ENCODE measurements around the gene PDZD4. TPM values are rescaled to one million over a fixed set of nuclear protein-coding genes. Genes with fewer than 3 reads are reported as not detected.

PDZD4 gene
- total RNA-seq, 1 experiment from 2014 or later: 1.8 TPM

- no peak for TF ChIP-seq CTCF (IDR thresholded peaks at IDR 0.05; ENCODE audit: insufficient read depth in 1 of 2, low read depth in 1 of 2, low read length in 1 of 2, severe bottlenecking in 1 of 2, unreplicated experiment in 1 of 2)
- Mint-ChIP-seq H3K9me3 (ENCODE audit: unreplicated experiment) (no peaks in the 10 kb centered on the region), H3K27me3 (ENCODE audit: insufficient read depth, unreplicated experiment) (peaks cover 4% of the 10 kb centered on the region), H3K36me3 (ENCODE audit: insufficient read depth, unreplicated experiment) (no peaks in the 10 kb centered on the region), H3K4me3 (ENCODE audit: unreplicated experiment) (no peak overlapping the region), H3K4me1 (ENCODE audit: low read depth, unreplicated experiment) (no peaks in the 10 kb centered on the region), H3K27ac (ENCODE audit: unreplicated experiment) (no peak overlapping the region)
- Histone ChIP-seq H3K4me3 (ENCODE audit: low read depth, low read length) (no peak overlapping the region), H3K27me3 (replicated peaks; ENCODE audit: control insufficient read depth, insufficient read depth, low read length) (no peaks in the 10 kb centered on the region), H3K4me1 (no peaks in the 10 kb centered on the region), H3K36me3 (ENCODE audit: control insufficient read depth, insufficient read depth, low read length) (no peaks in the 10 kb centered on the region), H3K9me3 (no peaks in the 10 kb centered on the region)
- intact Hi-C loops (cut with micrococcal nuclease; ENCODE audit: unreplicated experiment): no loop called here
- CTCF ChIA-PET: no interaction called here
- BruUV-seq (replicated peaks): no TSS peak
- POLR2A ChIA-PET: no interaction called here
- no peak for DNase-seq
Observed at GRCh38 chrX:153873282-153874084, 43.1 kb upstream of the PDZD4 start.

- Mint-ChIP-seq H3K4me3 (ENCODE audit: unreplicated experiment) (no peak overlapping the region), H3K27ac (ENCODE audit: unreplicated experiment) (no peak overlapping the region), H3K36me3 (ENCODE audit: insufficient read depth, unreplicated experiment) (no peaks in the 10 kb centered on the region), H3K4me1 (ENCODE audit: low read depth, unreplicated experiment) (no peaks in the 10 kb centered on the region), H3K9me3 (ENCODE audit: unreplicated experiment) (no peaks in the 10 kb centered on the region), H3K27me3 (ENCODE audit: insufficient read depth, unreplicated experiment) (peaks cover 4% of the 10 kb centered on the region)
- ChIA-PET CTCF (no interaction called here), POLR2A (no interaction called here)
- no TSS peak for BruUV-seq (replicated peaks)
- Histone ChIP-seq H3K36me3 (ENCODE audit: control insufficient read depth, insufficient read depth, low read length) (no peaks in the 10 kb centered on the region), H3K27me3 (replicated peaks; ENCODE audit: control insufficient read depth, insufficient read depth, low read length) (no peaks in the 10 kb centered on the region), H3K4me3 (ENCODE audit: low read depth, low read length) (no peak overlapping the region), H3K9me3 (no peaks in the 10 kb centered on the region), H3K4me1 (no peaks in the 10 kb centered on the region)
- DNase-seq: no peak
- TF ChIP-seq CTCF (IDR thresholded peaks at IDR 0.05; ENCODE audit: insufficient read depth in 1 of 2, low read depth in 1 of 2, low read length in 1 of 2, severe bottlenecking in 1 of 2, unreplicated experiment in 1 of 2): no peak
- intact Hi-C loops (cut with micrococcal nuclease; ENCODE audit: unreplicated experiment): no loop called here
Observed at GRCh38 chrX:153871946-153872878, 41.9 kb upstream of the PDZD4 start.

- intact Hi-C loops (cut with micrococcal nuclease; ENCODE audit: unreplicated experiment): no loop called here
- TF ChIP-seq CTCF (IDR thresholded peaks at IDR 0.05; ENCODE audit: insufficient read depth in 1 of 2, low read depth in 1 of 2, low read length in 1 of 2, severe bottlenecking in 1 of 2, unreplicated experiment in 1 of 2): no peak
- Mint-ChIP-seq H3K36me3 (ENCODE audit: insufficient read depth, unreplicated experiment) (no peaks in the 10 kb centered on the region), H3K9me3 (ENCODE audit: unreplicated experiment) (no peaks in the 10 kb centered on the region), H3K27ac (ENCODE audit: unreplicated experiment) (no peak overlapping the region), H3K4me3 (ENCODE audit: unreplicated experiment) (no peak overlapping the region), H3K27me3 (ENCODE audit: insufficient read depth, unreplicated experiment) (peaks cover 4% of the 10 kb centered on the region), H3K4me1 (ENCODE audit: low read depth, unreplicated experiment) (no peaks in the 10 kb centered on the region)
- H3K36me3 ChIP-seq (ENCODE audit: control insufficient read depth, insufficient read depth, low read length): no peaks in the 10 kb centered on the region
- ChIA-PET POLR2A (no interaction called here), CTCF (no interaction called here)
- no peaks in the 10 kb centered on the region for H3K9me3 ChIP-seq
- no peaks in the 10 kb centered on the region for H3K4me1 ChIP-seq
- no peak for DNase-seq
- no peaks in the 10 kb centered on the region for H3K27me3 ChIP-seq (replicated peaks; ENCODE audit: control insufficient read depth, insufficient read depth, low read length)
- H3K4me3 ChIP-seq (ENCODE audit: low read depth, low read length): no peak overlapping the region
- no TSS peak for BruUV-seq (replicated peaks)
Observed at GRCh38 chrX:153871451-153871850, 41.1 kb upstream of the PDZD4 start.

Data from Caco-2 (cell line).